GM12864 (cell line): ENCODE data around the gene LAMB1.
"Not testable (repeated sequence)": the region's sequence is repeated elsewhere in the genome, so short reads cannot be mapped to it uniquely, and the experiment has no call there.

Source experiments
- DNase-seq: peaks from one replicate; pipeline ENCODE4 v3.0.0-alpha.2; 2011; ENCODE audit warnings: low read depth
- H3K4me3 ChIP-seq: 2 replicates; pipeline ENCODE4 v1.5.1; 2011; ENCODE audit warnings: mild to moderate bottlenecking, low read depth, low read length, control low read depth
- CTCF ChIP-seq: IDR thresholded peaks from 2 replicates; pipeline ENCODE4 v1.5.1; 2011; ENCODE audit warnings: low read depth, mild to moderate bottlenecking, moderate library complexity, low read length, control low read depth, inconsistent platforms; ENCODE audit errors: missing control alignments

Gene LAMB1

GRCh38 chr7:108045154-108045553 is 42.2 kb upstream of the LAMB1 start:
- no peak for DNase-seq
- TF ChIP-seq CTCF = no peak
- no peak overlapping the region for H3K4me3 ChIP-seq

GRCh38 chr7:108044345-108044744 is 41.4 kb upstream of the LAMB1 start:
- TF ChIP-seq CTCF = no peak
- no peak for DNase-seq
- no peak overlapping the region for H3K4me3 ChIP-seq

GRCh38 chr7:108038986-108039385 is 36.0 kb upstream of the LAMB1 start:
- DNase-seq = no peak
- no peak for TF ChIP-seq CTCF
- H3K4me3 ChIP-seq = no peak overlapping the region

GRCh38 chr7:108037741-108038140 is 34.8 kb upstream of the LAMB1 start:
- no peak overlapping the region for H3K4me3 ChIP-seq
- no peak for DNase-seq
- no peak for TF ChIP-seq CTCF

- DNase-seq = no peak
- no peak overlapping the region for H3K4me3 ChIP-seq
- no peak for TF ChIP-seq CTCF
Measured at GRCh38 chr7:108037140-108037539, 34.2 kb upstream of the LAMB1 start.

GRCh38 chr7:108034586-108034985 is 31.6 kb upstream of the LAMB1 start:
- no peak overlapping the region for H3K4me3 ChIP-seq
- TF ChIP-seq CTCF = no peak
- DNase-seq = no peak

GRCh38 chr7:108033776-108034497 is 31.0 kb upstream of the LAMB1 start:
- no peak for TF ChIP-seq CTCF
- no peak for DNase-seq
- no peak overlapping the region for H3K4me3 ChIP-seq

- DNase-seq, H3K4me3 ChIP-seq: not testable (repeated sequence)
Measured at GRCh38 chr7:108033309-108033708, 30.3 kb upstream of the LAMB1 start.
